Smooth muscle cell (in vitro differentiated cells): ENCODE measurements around the gene CNTNAP5. TPM values are rescaled to one million over a fixed set of nuclear protein-coding genes. Genes with fewer than 3 reads are reported as not detected.
A peak's percentile ranks its signal among the peaks of the same experiment; 100 is the strongest.

Source experiments
- DNase-seq: peaks from one replicate; lab custom pipeline; 2025; ENCODE audit not compliant: unreplicated experiment; lab: John Stamatoyannopoulos, UW
- H2AFZ ChIP-seq: fragments of 200-600 bp; sonication (generic); 2 replicates; pipeline ENCODE4 v1.6.0; 2016; ENCODE audit warnings: antibody characterized with exemption, low read depth, mild to moderate bottlenecking
- H3F3A ChIP-seq: fragments of 200-600 bp; sonication (generic); 2 replicates; pipeline ENCODE4 v1.6.0; 2017; ENCODE audit warnings: antibody characterized with exemption, low read depth
- H3K27ac ChIP-seq: fragments of 200-600 bp; sonication (generic); 2 replicates; pipeline ENCODE4 v1.5.1; 2016; ENCODE audit warnings: low read depth, mild to moderate bottlenecking
- H3K27me3 ChIP-seq: fragments of 200-600 bp; sonication (generic); 2 replicates; pipeline ENCODE4 v1.6.1; 2016; ENCODE audit warnings: low read depth, mild to moderate bottlenecking
- H3K36me3 ChIP-seq: fragments of 200-600 bp; sonication (generic); 2 replicates; pipeline ENCODE4 v1.5.1; 2016; ENCODE audit warnings: low read depth
- H3K4me1 ChIP-seq: fragments of 200-600 bp; sonication (generic); 2 replicates; pipeline ENCODE4 v1.5.1; 2016; ENCODE audit warnings: low read depth
- H3K4me2 ChIP-seq: fragments of 200-600 bp; sonication (generic); 2 replicates; pipeline ENCODE4 v1.6.0; 2016; ENCODE audit warnings: mild to moderate bottlenecking
- H3K4me3 ChIP-seq: fragments of 200-600 bp; sonication (generic); 2 replicates; pipeline ENCODE4 v1.5.1; 2016; ENCODE audit warnings: mild to moderate bottlenecking
- H3K79me2 ChIP-seq: fragments of 200-600 bp; sonication (generic); 2 replicates; pipeline ENCODE4 v1.6.0; 2016; ENCODE audit warnings: low read depth, mild to moderate bottlenecking
- H3K9ac ChIP-seq: fragments of 200-600 bp; sonication (generic); 2 replicates; pipeline ENCODE4 v1.6.0; 2016; ENCODE audit warnings: low read depth
- H3K9me3 ChIP-seq: fragments of 200-600 bp; sonication (generic); replicated peaks from 2 replicates; pipeline ENCODE4 v1.5.1; 2016; ENCODE audit warnings: low read depth
- H4K20me1 ChIP-seq: fragments of 200-600 bp; sonication (generic); 2 replicates; pipeline ENCODE4 v1.6.0; 2016; ENCODE audit warnings: low read depth
- CTCF ChIP-seq: fragments of 200-600 bp; sonication (generic); IDR thresholded peaks from 2 replicates; pipeline ENCODE4 v1.5.1; 2017; ENCODE audit warnings: borderline replicate concordance, mild to moderate bottlenecking, antibody characterized with exemption; ENCODE audit not compliant: insufficient read depth, poor library complexity, severe bottlenecking
- WGBS: methylation state at CpG from one replicate; pipeline ENCODE4 v1.1.7; 2016; ENCODE audit warnings: low lambda C conversion rate; 5-methylcytosine and 5-hydroxymethylcytosine counted together
- polyA plus RNA-seq: library from polyadenylated mRNA; unstranded; fragments of >200 nt; fragmentation: Nextera tagmentation; extraction: Ambion mirVana; gene quantifications from 2 replicates; pipeline ENCODE4 v1.2.1, GENCODE V29; 2016
- total RNA-seq: library from RNA; depleted of rRNA; stranded (reverse); fragments of >200 nt; gene quantifications from 2 replicates; pipeline ENCODE4 v1.2.3, GENCODE V29; 2014

CNTNAP5 gene
- total and polyA plus RNA-seq, 2 experiments from 2014 or later = not detected

- Histone ChIP-seq H3K4me3 (no peak overlapping the region), H3K9me3 (no peaks in the 10 kb centered on the region), H4K20me1 (no peaks in the 10 kb centered on the region), H3K4me2 (no peak overlapping the region), H3K4me1 (no peaks in the 10 kb centered on the region), H3K27ac (no peak overlapping the region), H3K36me3 (no peaks in the 10 kb centered on the region), H3F3A (no peaks in the 10 kb centered on the region), H3K79me2 (no peaks in the 10 kb centered on the region), H3K9ac (no peak overlapping the region), H2AFZ (no peak overlapping the region), H3K27me3 (no peaks in the 10 kb centered on the region)
- WGBS = 90% methylated on average over 1 of the region's 1 CpG
- TF ChIP-seq CTCF = no peak
- DNase-seq = no peak
Observed at GRCh38 chr2:124257120-124257519, 232.0 kb downstream of the CNTNAP5 start.

- no peaks in the 10 kb centered on the region for H3K36me3 ChIP-seq
- peak overlapping the region; percentile 10 for H3K27ac ChIP-seq
- H2AFZ ChIP-seq = no peak overlapping the region
- no peak for DNase-seq
- no peak overlapping the region for H3K4me2 ChIP-seq
- 81% methylated on average over 6 of the region's 6 CpGs for WGBS
- H3K4me1 ChIP-seq = no peaks in the 10 kb centered on the region
- no peaks in the 10 kb centered on the region for H3F3A ChIP-seq
- no peak for TF ChIP-seq CTCF
- H3K9ac ChIP-seq = no peak overlapping the region
- H4K20me1 ChIP-seq = no peaks in the 10 kb centered on the region
- H3K27me3 ChIP-seq = no peaks in the 10 kb centered on the region
- H3K79me2 ChIP-seq = no peaks in the 10 kb centered on the region
- no peak overlapping the region for H3K4me3 ChIP-seq
- H3K9me3 ChIP-seq = no peaks in the 10 kb centered on the region
Observed at GRCh38 chr2:124258140-124258880, 233.2 kb downstream of the CNTNAP5 start.

GRCh38 chr2:124261456-124261855, 236.4 kb downstream of the CNTNAP5 start:
- no peak for DNase-seq
- Histone ChIP-seq H3K79me2 (no peaks in the 10 kb centered on the region), H3F3A (no peaks in the 10 kb centered on the region), H3K9ac (no peak overlapping the region), H2AFZ (no peak overlapping the region), H3K4me2 (no peak overlapping the region), H3K27me3 (no peaks in the 10 kb centered on the region), H3K36me3 (no peaks in the 10 kb centered on the region), H3K27ac (no peak overlapping the region), H3K4me1 (no peaks in the 10 kb centered on the region), H4K20me1 (no peaks in the 10 kb centered on the region), H3K4me3 (no peak overlapping the region), H3K9me3 (no peaks in the 10 kb centered on the region)
- WGBS = 88% methylated on average over 5 of the region's 5 CpGs
- TF ChIP-seq CTCF = no peak
